GM19043 (cell line): Measurements from ENCODE around the gene TMEM63B.
A peak's percentile ranks its signal among the peaks of the same experiment; 100 is the strongest.
"Not testable (repeated sequence)": the region's sequence is repeated elsewhere in the genome, so short reads cannot be mapped to it uniquely, and the experiment has no call there.

Experiments used
- ATAC-seq: cut with Tn5 transposase; IDR thresholded peaks from one replicate; pipeline ENCODE4 v1.9.1; 2021; ENCODE audit warnings: low read depth; ENCODE audit not compliant: unreplicated experiment

Gene TMEM63B

GRCh38 chr6:44139351-44139743, 12.0 kb downstream of the TMEM63B start:
- ATAC-seq, result no peak

DNA sequence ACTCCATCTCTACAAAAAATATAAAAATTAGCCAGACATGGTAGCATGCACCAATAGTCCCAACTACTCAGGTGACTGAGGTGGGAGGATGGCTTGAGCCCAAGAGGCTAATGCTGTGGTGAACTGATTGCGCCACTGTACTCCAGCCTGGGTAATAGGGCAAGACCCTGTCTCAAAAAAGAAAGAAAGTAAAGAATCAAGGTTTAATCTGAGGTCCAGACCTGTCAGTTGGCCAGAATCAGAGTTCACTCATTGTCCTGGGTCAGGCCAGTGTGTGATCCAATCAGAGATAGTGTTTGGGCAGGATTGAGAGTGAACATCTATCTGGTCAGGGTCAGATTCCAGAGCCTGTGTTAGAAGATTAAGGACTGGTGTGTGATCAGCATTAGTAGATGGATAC, 15.5 kb downstream of the TMEM63B start:
- no peak for ATAC-seq

DNA sequence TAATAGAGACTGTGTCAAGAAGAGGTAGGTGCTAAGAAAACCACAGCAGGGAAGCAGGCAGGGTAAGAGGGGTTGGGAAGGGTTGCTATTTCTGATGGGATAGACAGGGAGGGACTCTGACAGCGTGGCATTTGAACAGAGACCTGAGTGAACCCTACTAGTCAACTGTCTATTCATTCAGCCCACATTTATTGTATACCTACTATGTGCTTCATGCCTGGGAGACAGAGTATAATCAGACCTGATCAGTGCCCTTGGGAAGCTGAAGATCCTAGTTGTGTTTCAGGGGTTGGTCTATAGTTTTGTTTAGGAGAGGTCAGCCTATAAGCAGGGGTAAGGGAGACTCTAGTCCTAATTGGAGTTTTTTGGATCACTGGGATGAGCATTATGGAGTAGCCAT, 16.4 kb downstream of the TMEM63B start:
- no peak for ATAC-seq

- ATAC-seq, result not testable (repeated sequence)
Observed at GRCh38 chr6:44144536-44144935, 17.2 kb downstream of the TMEM63B start.

- no peak for ATAC-seq
Observed at GRCh38 chr6:44145839-44146238, 18.5 kb downstream of the TMEM63B start.

DNA sequence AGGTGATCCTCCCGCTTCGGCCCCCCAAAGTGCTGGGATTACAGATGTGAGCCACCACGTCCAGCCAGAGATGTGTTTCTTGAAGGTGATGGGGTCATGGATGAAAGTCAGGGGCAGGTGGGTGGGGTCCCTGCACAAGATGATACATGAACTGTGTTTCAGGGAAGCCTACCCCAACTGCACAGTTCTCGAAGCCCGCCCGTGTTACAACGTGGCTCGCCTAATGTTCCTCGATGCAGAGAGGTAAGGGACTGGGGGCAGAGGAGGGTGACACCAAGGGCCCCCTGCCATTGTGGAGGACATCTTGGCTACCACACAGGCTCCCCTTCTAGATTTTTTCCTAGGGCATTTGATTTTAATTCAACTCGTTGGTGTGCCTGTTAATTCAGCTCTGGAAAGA, 19.3 kb downstream of the TMEM63B start:
- no peak for ATAC-seq

DNA sequence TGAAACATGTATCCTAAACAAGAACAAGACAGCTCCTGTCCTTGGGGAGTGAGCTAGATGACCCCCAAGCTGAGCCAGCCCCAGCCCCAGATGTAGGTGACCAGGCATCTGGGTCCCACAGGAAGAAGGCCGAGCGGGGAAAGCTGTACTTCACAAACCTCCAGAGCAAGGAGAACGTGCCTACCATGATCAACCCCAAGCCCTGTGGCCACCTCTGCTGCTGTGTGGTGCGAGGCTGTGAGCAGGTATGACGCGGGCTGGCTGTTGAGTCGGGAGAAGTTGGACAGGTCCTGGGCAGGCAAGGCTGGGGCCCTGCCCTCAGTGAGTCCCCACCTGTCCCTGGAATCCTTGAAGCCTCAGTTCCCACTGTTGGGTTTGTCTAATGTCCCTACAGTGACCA, 19.9 kb downstream of the TMEM63B start:
- ATAC-seq, result no peak

- no peak for ATAC-seq
Observed at GRCh38 chr6:44148306-44148705, 21.0 kb downstream of the TMEM63B start.

DNA sequence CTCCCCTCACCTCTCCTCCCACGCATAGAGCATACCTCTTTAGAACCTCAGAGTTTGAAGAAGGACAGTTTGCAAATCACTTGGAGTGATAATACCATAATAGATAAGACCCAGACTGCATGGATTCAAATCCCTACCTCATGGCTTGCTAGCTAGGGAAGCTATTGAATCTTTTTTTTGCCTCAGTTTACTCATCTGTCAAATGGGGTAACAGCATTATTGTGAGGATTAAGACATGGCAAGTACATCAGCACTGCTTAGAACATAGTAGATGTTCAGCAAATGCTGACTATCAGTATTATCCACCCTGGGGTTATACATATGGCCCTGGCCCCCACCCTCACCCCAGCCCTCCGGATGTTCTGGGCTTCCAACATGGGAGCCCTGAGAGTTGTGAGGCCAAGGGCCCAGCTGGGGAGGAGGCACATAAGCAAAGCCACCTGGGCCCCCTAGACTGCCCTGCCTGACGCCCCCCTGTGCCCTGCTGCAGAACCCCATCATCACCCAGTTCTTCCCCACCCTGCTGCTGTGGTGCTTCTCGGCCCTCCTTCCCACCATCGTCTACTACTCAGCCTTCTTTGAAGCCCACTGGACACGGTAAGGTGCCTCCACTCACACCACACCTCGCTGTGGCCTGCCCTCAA, 22.1 kb downstream of the TMEM63B start:
- ATAC-seq, result no peak

GRCh38 chr6:44150317-44150917, 23.1 kb downstream of the TMEM63B start:
- ATAC-seq, result no peak

- peak; percentile 72 for ATAC-seq
Observed at GRCh38 chr6:44151348-44152108, 24.2 kb downstream of the TMEM63B start.

DNA sequence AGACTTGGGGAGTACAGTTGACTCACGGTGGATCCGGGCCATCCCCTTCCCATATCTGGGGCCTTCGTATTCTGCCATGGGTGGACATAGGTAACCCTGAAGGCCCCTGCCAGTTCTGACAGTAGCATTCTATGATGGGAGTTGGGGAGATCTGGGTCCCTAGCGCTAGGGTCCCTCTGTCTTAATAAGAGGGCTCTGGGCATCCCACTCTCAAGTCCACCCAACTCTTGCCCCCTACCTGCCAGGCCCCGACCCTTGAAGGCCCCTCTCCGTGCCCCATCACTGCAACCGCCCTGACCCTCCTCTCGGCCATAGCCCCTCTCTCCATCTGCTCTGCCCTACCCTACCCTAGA, 24.7 kb downstream of the TMEM63B start:
- no peak for ATAC-seq

DNA sequence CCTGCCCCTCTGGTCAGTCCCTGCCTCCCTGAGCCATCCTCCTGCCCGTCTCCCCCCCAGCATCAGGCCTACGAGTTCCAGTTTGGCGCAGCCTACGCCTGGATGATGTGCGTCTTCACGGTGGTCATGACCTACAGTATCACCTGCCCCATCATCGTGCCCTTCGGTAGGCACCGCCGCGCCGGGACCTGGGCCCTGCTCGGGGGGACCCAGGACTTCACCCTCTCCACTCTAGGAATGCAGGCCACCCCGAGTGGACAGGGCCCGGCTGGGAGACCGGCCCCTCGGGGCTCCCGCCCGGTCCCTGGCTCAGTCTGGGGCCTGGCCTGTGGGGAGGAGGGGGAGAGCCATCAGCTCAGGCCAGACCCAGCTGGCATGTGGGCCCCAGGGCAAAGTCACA, 25.2 kb downstream of the TMEM63B start:
- no peak for ATAC-seq

- ATAC-seq, result no peak
Observed at GRCh38 chr6:44154067-44154466, 26.7 kb downstream of the TMEM63B start.

GRCh38 chr6:44156494-44157151, 29.3 kb downstream of the TMEM63B start:
- no peak for ATAC-seq

DNA sequence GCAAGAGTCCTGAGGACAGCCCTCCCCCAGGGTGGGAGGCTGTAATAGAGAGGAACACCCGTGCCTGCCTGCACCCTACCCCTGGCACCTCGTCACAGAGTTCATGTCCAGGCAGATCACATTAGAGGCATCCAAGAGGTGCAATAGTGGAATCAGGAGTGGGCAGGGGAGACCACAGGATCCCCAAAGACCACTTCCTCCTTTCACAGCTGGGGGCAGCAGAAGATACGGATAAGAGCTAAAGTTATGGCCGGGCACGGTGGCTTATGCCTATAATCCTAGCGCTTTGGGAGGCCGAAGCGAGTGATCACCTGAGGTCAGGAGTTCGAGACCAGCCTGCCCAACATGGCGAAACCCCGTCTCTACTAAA, 29.8 kb downstream of the TMEM63B start:
- no peak for ATAC-seq

DNA sequence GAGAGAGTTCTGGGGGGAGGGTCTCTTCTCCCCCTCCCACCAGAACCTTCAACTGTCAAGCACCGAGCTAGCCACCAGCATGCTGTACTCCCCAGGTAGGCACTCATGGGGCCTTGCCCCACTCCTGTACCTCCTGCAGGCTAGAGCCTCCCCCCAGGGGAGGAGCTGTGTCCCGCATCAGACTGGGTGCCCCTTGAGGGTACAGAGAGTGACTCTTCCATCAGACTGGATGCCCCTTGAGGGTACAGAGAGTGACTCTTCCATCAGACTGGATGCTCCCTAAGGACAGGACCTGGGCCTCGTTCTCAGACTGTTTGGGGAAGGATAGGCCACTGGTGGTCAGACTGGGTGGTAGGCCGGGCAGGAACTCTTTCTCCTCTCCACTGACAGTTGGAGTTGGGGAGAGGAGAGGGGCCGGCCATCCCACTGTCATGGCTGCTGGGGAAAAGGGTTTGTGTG, 31.4 kb downstream of the TMEM63B start, which contains the start of gene CAPN11:
CAPN11 (plus strand) TSS at position 51 of the 459 bp plus-strand sequence; CDS start at position 80, 29 bp downstream.
- ATAC-seq, result no peak

DNA sequence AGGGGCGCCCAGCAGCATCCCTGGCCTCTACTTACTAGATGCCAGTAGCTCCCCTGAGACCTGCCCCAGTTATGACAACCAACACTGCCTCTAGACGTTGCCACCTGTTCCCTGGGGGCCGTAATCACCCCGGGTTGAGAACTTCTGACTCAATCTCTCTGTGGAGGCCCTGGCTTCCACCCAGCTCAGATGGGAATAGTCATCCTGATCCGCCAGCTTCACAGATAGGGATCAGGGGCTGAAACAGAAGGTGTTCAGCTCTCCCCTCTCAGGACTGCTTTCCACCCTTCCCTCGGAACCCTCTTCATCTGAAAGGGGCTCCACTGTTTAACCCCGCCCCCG, 34.6 kb downstream of the TMEM63B start:
- no peak for ATAC-seq

- no peak for ATAC-seq
Observed at GRCh38 chr6:44162876-44163625, 35.7 kb downstream of the TMEM63B start.

- no peak for ATAC-seq
Observed at GRCh38 chr6:44166116-44166515, 38.8 kb downstream of the TMEM63B start.
